ENCODE measurements around the gene SDK2. TPM values are rescaled to one million over a fixed set of nuclear protein-coding genes. Genes with fewer than 3 reads are reported as not detected.

Gene SDK2
- polyA plus RNA-seq, 1 experiment: 0.04 TPM

DNA sequence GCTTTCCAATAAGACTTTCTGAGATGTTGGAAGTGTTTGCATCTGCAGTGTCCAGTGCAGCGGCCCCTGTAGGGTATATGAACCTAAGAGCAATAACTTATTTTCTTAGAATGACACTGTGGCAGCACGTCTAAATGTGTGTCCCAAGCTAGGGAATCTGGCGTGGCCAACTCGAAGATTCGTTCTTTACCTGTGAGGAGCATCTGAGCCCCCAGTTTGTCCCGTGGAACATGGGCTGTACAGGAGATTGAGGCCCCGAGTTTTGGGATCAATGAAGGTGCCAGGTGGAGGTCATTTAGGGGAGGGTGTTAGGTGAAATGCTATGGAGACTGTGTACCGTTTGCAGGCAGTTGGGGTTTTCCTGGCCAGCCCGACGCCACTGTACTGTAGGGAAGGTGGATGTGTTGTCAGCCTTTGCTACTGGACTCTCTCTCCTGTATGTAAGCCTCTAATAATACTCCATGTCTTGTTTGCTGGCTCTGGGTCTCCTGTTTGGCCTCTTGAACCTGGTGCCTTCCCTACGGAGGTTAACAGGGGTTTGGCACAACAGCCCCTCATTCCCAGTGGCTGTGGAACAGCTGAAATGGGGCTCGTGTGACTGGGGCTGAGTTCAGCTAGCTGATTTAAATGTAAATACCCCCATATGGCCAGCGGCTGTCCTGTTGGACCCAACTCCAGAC lies 45.5 kb upstream of the SDK2 start:
- DNase-seq (ENCODE audit: low read depth): no peak
- no peak overlapping the region for H3K4me3 ChIP-seq (ENCODE audit: low read depth, low read length)
- TF ChIP-seq, protein P1, sequence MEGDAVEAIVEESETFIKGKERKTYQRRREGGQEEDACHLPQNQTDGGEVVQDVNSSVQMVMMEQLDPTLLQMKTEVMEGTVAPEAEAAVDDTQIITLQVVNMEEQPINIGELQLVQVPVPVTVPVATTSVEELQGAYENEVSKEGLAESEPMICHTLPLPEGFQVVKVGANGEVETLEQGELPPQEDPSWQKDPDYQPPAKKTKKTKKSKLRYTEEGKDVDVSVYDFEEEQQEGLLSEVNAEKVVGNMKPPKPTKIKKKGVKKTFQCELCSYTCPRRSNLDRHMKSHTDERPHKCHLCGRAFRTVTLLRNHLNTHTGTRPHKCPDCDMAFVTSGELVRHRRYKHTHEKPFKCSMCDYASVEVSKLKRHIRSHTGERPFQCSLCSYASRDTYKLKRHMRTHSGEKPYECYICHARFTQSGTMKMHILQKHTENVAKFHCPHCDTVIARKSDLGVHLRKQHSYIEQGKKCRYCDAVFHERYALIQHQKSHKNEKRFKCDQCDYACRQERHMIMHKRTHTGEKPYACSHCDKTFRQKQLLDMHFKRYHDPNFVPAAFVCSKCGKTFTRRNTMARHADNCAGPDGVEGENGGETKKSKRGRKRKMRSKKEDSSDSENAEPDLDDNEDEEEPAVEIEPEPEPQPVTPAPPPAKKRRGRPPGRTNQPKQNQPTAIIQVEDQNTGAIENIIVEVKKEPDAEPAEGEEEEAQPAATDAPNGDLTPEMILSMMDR (IDR thresholded peaks at IDR 0.05; ENCODE audit: insufficient read depth, low read depth, low read length): no peak
- ChIA-PET POLR2A (no interaction called here), CTCF (no interaction called here)
- no peaks in the 10 kb centered on the region for H3K36me3 ChIP-seq (ENCODE audit: control insufficient read depth, insufficient read depth, low read length)
- no peaks in the 10 kb centered on the region for H3K27me3 ChIP-seq (ENCODE audit: control insufficient read depth, insufficient read depth, low read length)

DNA sequence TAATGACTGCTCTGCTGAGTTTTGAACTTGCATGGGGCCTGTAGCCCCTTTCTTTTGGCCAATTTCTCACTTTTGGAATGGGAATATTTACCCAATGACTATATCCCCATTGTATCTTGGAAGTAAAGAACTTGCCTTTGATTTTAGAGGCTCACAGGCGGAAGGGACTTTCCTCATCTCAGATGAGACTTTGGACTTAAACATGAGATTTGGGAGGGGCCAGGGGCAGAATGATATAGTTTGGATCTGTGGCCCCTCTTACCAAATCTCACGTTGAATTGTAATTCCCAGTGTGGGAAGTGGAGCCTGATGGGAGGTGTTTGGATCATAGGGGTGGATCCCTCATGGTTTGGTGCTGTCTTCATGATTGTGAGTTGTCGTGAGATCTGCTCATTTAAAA lies 42.7 kb upstream of the SDK2 start:
- no peak overlapping the region for H3K4me3 ChIP-seq (ENCODE audit: low read depth, low read length)
- H3K27me3 ChIP-seq (ENCODE audit: control insufficient read depth, insufficient read depth, low read length): no peaks in the 10 kb centered on the region
- CTCF ChIA-PET: no interaction called here
- TF ChIP-seq, protein P1 (IDR thresholded peaks at IDR 0.05; ENCODE audit: insufficient read depth, low read depth, low read length): no peak
- H3K36me3 ChIP-seq (ENCODE audit: control insufficient read depth, insufficient read depth, low read length): no peaks in the 10 kb centered on the region
- POLR2A ChIA-PET: no interaction called here
- no peak for DNase-seq (ENCODE audit: low read depth)

GRCh38 chr17:73686126-73686525 lies 41.9 kb upstream of the SDK2 start:
- no peaks in the 10 kb centered on the region for H3K27me3 ChIP-seq (ENCODE audit: control insufficient read depth, insufficient read depth, low read length)
- H3K4me3 ChIP-seq (ENCODE audit: low read depth, low read length): no peak overlapping the region
- TF ChIP-seq, protein P1 (IDR thresholded peaks at IDR 0.05; ENCODE audit: insufficient read depth, low read depth, low read length): no peak
- CTCF ChIA-PET: no interaction called here
- POLR2A ChIA-PET: no interaction called here
- no peaks in the 10 kb centered on the region for H3K36me3 ChIP-seq (ENCODE audit: control insufficient read depth, insufficient read depth, low read length)
- no peak for DNase-seq (ENCODE audit: low read depth)

DNA sequence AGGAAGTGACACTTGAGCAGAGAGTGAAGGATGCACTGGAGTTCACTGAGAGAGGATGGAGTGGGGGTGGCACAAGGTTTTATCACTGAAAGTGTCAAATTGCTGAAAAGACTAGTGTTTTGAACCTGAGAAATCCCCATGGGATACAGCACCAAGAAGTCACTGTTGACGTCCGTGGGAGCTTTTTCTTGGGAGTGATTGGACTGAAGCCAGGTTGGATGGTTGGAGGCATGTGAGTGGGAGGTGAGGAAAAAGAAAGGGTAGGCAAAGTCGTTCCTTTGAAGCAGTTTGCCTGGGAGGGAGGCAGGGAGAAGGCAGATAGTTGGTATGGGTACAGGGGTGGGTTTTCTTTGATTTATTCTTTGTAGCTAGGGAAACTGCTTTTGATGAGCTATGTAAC lies 39.9 kb upstream of the SDK2 start:
- POLR2A ChIA-PET: no interaction called here
- DNase-seq (ENCODE audit: low read depth): no peak
- no peak overlapping the region for H3K4me3 ChIP-seq (ENCODE audit: low read depth, low read length)
- TF ChIP-seq, protein P1 (IDR thresholded peaks at IDR 0.05; ENCODE audit: insufficient read depth, low read depth, low read length): no peak
- H3K27me3 ChIP-seq (ENCODE audit: control insufficient read depth, insufficient read depth, low read length): no peaks in the 10 kb centered on the region
- CTCF ChIA-PET: no interaction called here
- H3K36me3 ChIP-seq (ENCODE audit: control insufficient read depth, insufficient read depth, low read length): no peaks in the 10 kb centered on the region

- Histone ChIP-seq H3K27me3 (ENCODE audit: control insufficient read depth, insufficient read depth, low read length) (no peaks in the 10 kb centered on the region), H3K4me3 (ENCODE audit: low read depth, low read length) (no peak overlapping the region), H3K36me3 (ENCODE audit: control insufficient read depth, insufficient read depth, low read length) (no peaks in the 10 kb centered on the region)
- TF ChIP-seq, protein P1 (IDR thresholded peaks at IDR 0.05; ENCODE audit: insufficient read depth, low read depth, low read length): no peak
- DNase-seq (ENCODE audit: low read depth): no peak
- ChIA-PET CTCF (no interaction called here), POLR2A (no interaction called here)
Measured at GRCh38 chr17:73683771-73684170, 39.5 kb upstream of the SDK2 start.
